NCI-H2227 (cell line): ENCODE data around the gene AKT3.

Experiments
- DNase-seq: peaks from one replicate; lab custom pipeline; 2025; ENCODE audit not compliant: unreplicated experiment; lab: John Stamatoyannopoulos, UW

AKT3 gene

GRCh38 chr1:243562473-243562872 lies 287.6 kb downstream of the AKT3 start:
- no peak for DNase-seq

- no peak for DNase-seq
These were observed 288.3 kb downstream of the AKT3 start for GRCh38 chr1:243561588-243562319.

GRCh38 chr1:243559575-243560162 lies 290.4 kb downstream of the AKT3 start:
- DNase-seq, result no peak

GRCh38 chr1:243558576-243558975 lies 291.5 kb downstream of the AKT3 start:
- DNase-seq, result no peak

- DNase-seq, result no peak
These were observed 292.2 kb downstream of the AKT3 start for GRCh38 chr1:243557866-243558265.

GRCh38 chr1:243554686-243555085 lies 295.4 kb downstream of the AKT3 start:
- no peak for DNase-seq

- no peak for DNase-seq
These were observed 297.0 kb downstream of the AKT3 start for GRCh38 chr1:243553090-243553489.

- DNase-seq, result no peak
These were observed 299.8 kb downstream of the AKT3 start for GRCh38 chr1:243550276-243550675.

- DNase-seq, result no peak
These were observed 300.3 kb downstream of the AKT3 start for GRCh38 chr1:243549791-243550190.

GRCh38 chr1:243549108-243549507 lies 300.9 kb downstream of the AKT3 start:
- no peak for DNase-seq

- DNase-seq, result no peak
These were observed 301.5 kb downstream of the AKT3 start for GRCh38 chr1:243548516-243548915.

- DNase-seq, result no peak
These were observed 302.2 kb downstream of the AKT3 start for GRCh38 chr1:243547891-243548290.

GRCh38 chr1:243546457-243546856 lies 303.6 kb downstream of the AKT3 start:
- DNase-seq, result no peak

GRCh38 chr1:243543501-243543900 lies 306.5 kb downstream of the AKT3 start:
- DNase-seq, result no peak

GRCh38 chr1:243542739-243543415 lies 307.2 kb downstream of the AKT3 start:
- DNase-seq, result no peak

- no peak for DNase-seq
These were observed 310.4 kb downstream of the AKT3 start for GRCh38 chr1:243539636-243540035.

GRCh38 chr1:243535014-243535413 lies 315.0 kb downstream of the AKT3 start:
- no peak for DNase-seq

- no peak for DNase-seq
These were observed 320.5 kb downstream of the AKT3 start for GRCh38 chr1:243529512-243529911.

GRCh38 chr1:243528459-243529121 lies 321.5 kb downstream of the AKT3 start:
- DNase-seq, result no peak

GRCh38 chr1:243526180-243526579 lies 323.9 kb downstream of the AKT3 start:
- DNase-seq, result no peak

GRCh38 chr1:243525085-243525487 lies 325.0 kb downstream of the AKT3 start:
- DNase-seq, result no peak

- no peak for DNase-seq
These were observed 326.3 kb downstream of the AKT3 start for GRCh38 chr1:243523766-243524165.
